Tibial nerve (tissue), 4 donors: Measurements from ENCODE around the gene POU4F2. TPM values are rescaled to one million over a fixed set of nuclear protein-coding genes. Genes with fewer than 3 reads are reported as not detected.

Experiments used
- DNase-seq, 2 donors: peaks; one replicate each; pipeline ENCODE4 v3.0.0-alpha.2; 2019; ENCODE audit warnings: low spot score in 2 of 2
- H3K27ac ChIP-seq, 4 donors: fragments of 200-600 bp; sonication (generic) in 3 of 4; one replicate each; pipeline ENCODE4 v1.5.1; 2017 to 2019; ENCODE audit warnings: mild to moderate bottlenecking in 1 of 4
- H3K27me3 ChIP-seq, 2 donors: fragments of 200-600 bp; sonication (generic) in 1 of 2; one replicate each; pipeline versions ENCODE4 v1.5.1 to v1.6.0; 2017 to 2019
- H3K36me3 ChIP-seq, 3 donors: fragments of 200-600 bp; sonication (generic); one replicate each; pipeline ENCODE4 v1.5.1; 2018 to 2019
- H3K4me1 ChIP-seq, 4 donors: fragments of 200-600 bp; sonication (generic) in 3 of 4; one replicate each; pipeline ENCODE4 v1.5.1; 2017 to 2019
- H3K4me3 ChIP-seq, 4 donors: fragments of 200-600 bp; sonication (generic) in 3 of 4; one replicate each; pipeline ENCODE4 v1.5.1; 2017 to 2019; ENCODE audit warnings: mild to moderate bottlenecking in 1 of 4, moderate library complexity in 1 of 4
- H3K9me3 ChIP-seq, 4 donors: fragments of 200-600 bp; sonication (generic) in 3 of 4; one replicate each; pipeline ENCODE4 v1.5.1; 2017 to 2019
- CTCF ChIP-seq, 5 experiments: fragments of 200-600 bp in 3 of 5; fragments of 450-650 bp in 2 of 5; sonication (generic) in 3 of 5; IDR thresholded peaks; one replicate each; pipeline ENCODE4 v1.5.1; 2016 to 2019; ENCODE audit warnings: antibody characterized with exemption in 5 of 5, mild to moderate bottlenecking in 3 of 5, moderate library complexity in 2 of 5
- EP300 ChIP-seq, 2 donors: sonication (generic); formaldehyde crosslinking; IDR thresholded peaks; one replicate each; pipeline ENCODE4 v1.6.1; 2017; ENCODE audit warnings: antibody characterized with exemption in 2 of 2, mild to moderate bottlenecking in 1 of 2
- POLR2A ChIP-seq, 2 donors: fragments of 450-650 bp; IDR thresholded peaks; one replicate each; pipeline ENCODE4 v1.6.1; 2017; ENCODE audit warnings: antibody characterized with exemption in 2 of 2, mild to moderate bottlenecking in 2 of 2, moderate library complexity in 2 of 2
- WGBS, 2 donors: methylation state at CpG; one replicate each; pipeline ENCODE4 v1.1.5; 2018; 5-methylcytosine and 5-hydroxymethylcytosine counted together
- total RNA-seq, 4 donors: library from RNA; depleted of rRNA; stranded (reverse); fragments of >200 nt; gene quantifications; one replicate each; pipeline ENCODE4 v1.1.0, GENCODE V29; 2016

The POU4F2 gene
- total RNA-seq, 4 donors from 2014 or later = not detected

- Histone ChIP-seq H3K4me1 (peaks cover 0 to 31% (median 11%) of the 10 kb centered on the region in 4 donors), H3K4me3 (no peak overlapping the region), H3K27ac (no peak overlapping the region), H3K36me3 (no peaks in the 10 kb centered on the region), H3K9me3 (no peaks in the 10 kb centered on the region), H3K27me3 (peaks cover 0 to 84% of the 10 kb centered on the region in 2 donors)
- 6 to 9% methylated on average over 7 of the region's 7 CpGs for WGBS, 2 donors
- no peak for TF ChIP-seq POLR2A (IDR thresholded peaks at IDR 0.05)
- no peak for TF ChIP-seq CTCF (IDR thresholded peaks at IDR 0.05)
- no peak for TF ChIP-seq EP300 (IDR thresholded peaks at IDR 0.05)
- no peak for DNase-seq
Measured at GRCh38 chr4:146634825-146635224, 3.9 kb upstream of the POU4F2 start.

- TF ChIP-seq POLR2A (IDR thresholded peaks at IDR 0.05) = no peak
- TF ChIP-seq CTCF (IDR thresholded peaks at IDR 0.05) = no peak
- no peak for TF ChIP-seq EP300 (IDR thresholded peaks at IDR 0.05)
- H3K4me3 ChIP-seq = peak overlapping the region in 1 of 4 donors; percentile 39
Measured at GRCh38 chr4:146637621-146638332, 916 bp upstream of the POU4F2 start.

GRCh38 chr4:146638333-146638785 is 334 bp upstream of the POU4F2 start:
- Histone ChIP-seq H3K27me3 (peaks cover 0 to 100% of the 10 kb centered on the region in 2 donors), H3K4me1 (peaks cover 0 to 42% (median 11%) of the 10 kb centered on the region in 4 donors), H3K36me3 (no peaks in the 10 kb centered on the region), H3K9me3 (no peaks in the 10 kb centered on the region), H3K4me3 (peak overlapping the region in 2 of 4 donors; percentile 15 to 39), H3K27ac (no peak overlapping the region)
- no peak for TF ChIP-seq EP300 (IDR thresholded peaks at IDR 0.05)
- no peak for DNase-seq
- 2 to 3% methylated on average over 32 to 34 of the region's 34 CpGs for WGBS, 2 donors

More at GRCh38 chr4:146637621-146638332, 916 bp upstream of the POU4F2 start:
- DNase-seq = no peak
- Histone ChIP-seq H3K27me3 (peaks cover 0 to 100% of the 10 kb centered on the region in 2 donors), H3K9me3 (no peaks in the 10 kb centered on the region), H3K4me1 (peaks cover 0 to 42% (median 11%) of the 10 kb centered on the region in 4 donors), H3K27ac (no peak overlapping the region), H3K36me3 (no peaks in the 10 kb centered on the region)
- WGBS, 2 donors = 3 to 4% methylated on average over 16 to 34 of the region's 35 CpGs

GRCh38 chr4:146639506-146639932 is 826 bp downstream of the POU4F2 start:
- DNase-seq = no peak
- Histone ChIP-seq H3K9me3 (no peaks in the 10 kb centered on the region), H3K4me3 (peak overlapping the region in 1 of 4 donors; percentile 39), H3K27ac (no peak overlapping the region), H3K27me3 (peaks cover 0 to 96% of the 10 kb centered on the region in 2 donors), H3K4me1 (peaks cover 0 to 42% (median 11%) of the 10 kb centered on the region in 4 donors), H3K36me3 (no peaks in the 10 kb centered on the region)
- TF ChIP-seq EP300 (IDR thresholded peaks at IDR 0.05) = no peak
- TF ChIP-seq CTCF (IDR thresholded peaks at IDR 0.05) = no peak
- TF ChIP-seq POLR2A (IDR thresholded peaks at IDR 0.05) = no peak
- WGBS, 2 donors = 1 to 4% methylated on average over 20 of the region's 20 CpGs

- H3K36me3 ChIP-seq = no peaks in the 10 kb centered on the region
- H3K4me1 ChIP-seq = peaks cover 0 to 42% (median 11%) of the 10 kb centered on the region in 4 donors
- no peak for TF ChIP-seq CTCF (IDR thresholded peaks at IDR 0.05)
- TF ChIP-seq POLR2A (IDR thresholded peaks at IDR 0.05) = no peak
- H3K4me3 ChIP-seq = no peak overlapping the region
- DNase-seq = no peak
- H3K9me3 ChIP-seq = no peaks in the 10 kb centered on the region
- peaks cover 0 to 92% of the 10 kb centered on the region in 2 donors for H3K27me3 ChIP-seq
- 2 to 5% methylated on average over 19 to 21 of the region's 46 CpGs for WGBS, 2 donors
- no peak overlapping the region for H3K27ac ChIP-seq
Measured at GRCh38 chr4:146640021-146640464, 1.4 kb downstream of the POU4F2 start.
